DND-41 (cell line): ENCODE measurements around the gene ESRRA.

Experiments used
- ATAC-seq: fragments of 200-7000 bp; cut with Tn5 transposase; 3 replicates; pipeline ENCODE4 v1.9.1; 2021; ENCODE audit warnings: low read depth; ENCODE audit not compliant: insufficient read depth
- DNase-seq: peaks from one replicate; pipeline ENCODE4 v3.0.0-alpha.2; 2020
- H2AFZ ChIP-seq: 2 replicates; pipeline ENCODE4 v1.6.0; 2012; ENCODE audit warnings: low read depth, low read length
- H3K27ac ChIP-seq: 2 replicates; pipeline ENCODE4 v1.5.1; 2012; ENCODE audit warnings: low read length, inconsistent platforms
- H3K27me3 ChIP-seq: fragments of 200-600 bp; sonication (generic); 2 replicates; pipeline ENCODE4 v1.6.0; 2012; ENCODE audit warnings: low read length, mild to moderate bottlenecking, inconsistent platforms; ENCODE audit not compliant: insufficient read depth, poor library complexity
- H3K36me3 ChIP-seq: 2 replicates; pipeline ENCODE4 v1.5.1; 2012; ENCODE audit warnings: low read length, inconsistent platforms; ENCODE audit not compliant: insufficient read depth
- H3K4me1 ChIP-seq: 2 replicates; pipeline ENCODE4 v1.5.1; 2012; ENCODE audit warnings: mild to moderate bottlenecking, low read length; ENCODE audit not compliant: insufficient read depth
- H3K4me2 ChIP-seq: 2 replicates; pipeline ENCODE4 v1.6.0; 2012; ENCODE audit warnings: mild to moderate bottlenecking, moderate library complexity, low read length, inconsistent platforms; ENCODE audit not compliant: insufficient read depth
- H3K4me3 ChIP-seq, 2 experiments: fragments of 200-600 bp in 1 of 2; shearing (Covaris generic) in 1 of 2; 2 replicates each; pipeline ENCODE4 v1.5.1; 2012 to 2016; ENCODE audit warnings: inconsistent platforms in 2 of 2, low read length in 2 of 2, mild to moderate bottlenecking in 2 of 2, low read depth in 1 of 2, moderate library complexity in 1 of 2
- H3K79me2 ChIP-seq: 2 replicates; pipeline ENCODE4 v1.6.0; 2012; ENCODE audit warnings: low read length, inconsistent platforms; ENCODE audit not compliant: insufficient read depth
- H3K9ac ChIP-seq: 2 replicates; pipeline ENCODE4 v1.6.0; 2012; ENCODE audit warnings: low read depth, mild to moderate bottlenecking, inconsistent platforms, low read length, moderate library complexity
- H3K9me3 ChIP-seq: 2 replicates; pipeline ENCODE4 v1.5.1; 2012; ENCODE audit warnings: low read length, moderate library complexity, mild to moderate bottlenecking, inconsistent platforms; ENCODE audit not compliant: insufficient read depth, severe bottlenecking
- H4K20me1 ChIP-seq: 2 replicates; pipeline ENCODE4 v1.6.0; 2012; ENCODE audit warnings: low read length; ENCODE audit not compliant: insufficient read depth
- EZH2 ChIP-seq: IDR thresholded peaks from 3 replicates; pipeline ENCODE4 v1.6.1; 2012; ENCODE audit warnings: borderline replicate concordance, low read depth, mild to moderate bottlenecking, moderate library complexity, low read length, inconsistent platforms; ENCODE audit not compliant: severe bottlenecking
- TF ChIP-seq, protein P1 (sequence below): IDR thresholded peaks from 2 replicates; pipeline ENCODE4 v1.5.1; 2012; ENCODE audit warnings: borderline replicate concordance, low read length, moderate library complexity, mild to moderate bottlenecking; ENCODE audit not compliant: poor library complexity, severe bottlenecking; ENCODE audit errors: extremely low read depth

The ESRRA gene

DNA sequence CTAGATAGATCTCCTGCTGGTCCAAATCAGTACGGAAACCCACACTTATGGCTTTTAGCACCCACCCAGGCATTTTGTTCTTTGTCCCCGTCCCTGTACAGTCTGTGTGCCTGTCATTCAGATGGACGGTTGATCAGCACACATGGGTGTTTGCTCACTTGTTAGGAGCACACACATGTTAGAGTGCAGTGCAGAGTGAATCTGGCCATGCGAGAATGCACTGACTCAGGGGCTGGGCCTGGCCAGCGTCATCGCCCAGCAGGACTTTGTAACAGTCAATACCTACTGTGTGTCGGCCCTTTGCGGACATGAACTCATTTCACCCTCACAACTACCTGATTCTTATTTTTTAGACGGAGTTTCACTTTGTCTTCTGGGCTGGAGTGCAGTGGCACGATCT lies 57.0 kb downstream of the ESRRA start:
- DNase-seq (no peak), ATAC-seq (no peak)
- Histone ChIP-seq H3K79me2 (peaks cover 23% of the 10 kb centered on the region), H3K27me3 (no peaks in the 10 kb centered on the region), H3K9ac (no peak overlapping the region), H3K4me2 (no peak overlapping the region), H2AFZ (no peak overlapping the region), H3K4me3 (no peak overlapping the region), H3K27ac (no peak overlapping the region), H4K20me1 (peaks cover 6% of the 10 kb centered on the region; the same call in 1 of the 2 replicates), H3K4me1 (peaks cover 26% of the 10 kb centered on the region), H3K9me3 (no peaks in the 10 kb centered on the region), H3K36me3 (peaks cover 60% of the 10 kb centered on the region)
- TF ChIP-seq, protein P1, sequence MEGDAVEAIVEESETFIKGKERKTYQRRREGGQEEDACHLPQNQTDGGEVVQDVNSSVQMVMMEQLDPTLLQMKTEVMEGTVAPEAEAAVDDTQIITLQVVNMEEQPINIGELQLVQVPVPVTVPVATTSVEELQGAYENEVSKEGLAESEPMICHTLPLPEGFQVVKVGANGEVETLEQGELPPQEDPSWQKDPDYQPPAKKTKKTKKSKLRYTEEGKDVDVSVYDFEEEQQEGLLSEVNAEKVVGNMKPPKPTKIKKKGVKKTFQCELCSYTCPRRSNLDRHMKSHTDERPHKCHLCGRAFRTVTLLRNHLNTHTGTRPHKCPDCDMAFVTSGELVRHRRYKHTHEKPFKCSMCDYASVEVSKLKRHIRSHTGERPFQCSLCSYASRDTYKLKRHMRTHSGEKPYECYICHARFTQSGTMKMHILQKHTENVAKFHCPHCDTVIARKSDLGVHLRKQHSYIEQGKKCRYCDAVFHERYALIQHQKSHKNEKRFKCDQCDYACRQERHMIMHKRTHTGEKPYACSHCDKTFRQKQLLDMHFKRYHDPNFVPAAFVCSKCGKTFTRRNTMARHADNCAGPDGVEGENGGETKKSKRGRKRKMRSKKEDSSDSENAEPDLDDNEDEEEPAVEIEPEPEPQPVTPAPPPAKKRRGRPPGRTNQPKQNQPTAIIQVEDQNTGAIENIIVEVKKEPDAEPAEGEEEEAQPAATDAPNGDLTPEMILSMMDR = no peak
- no peak for TF ChIP-seq EZH2

DNA sequence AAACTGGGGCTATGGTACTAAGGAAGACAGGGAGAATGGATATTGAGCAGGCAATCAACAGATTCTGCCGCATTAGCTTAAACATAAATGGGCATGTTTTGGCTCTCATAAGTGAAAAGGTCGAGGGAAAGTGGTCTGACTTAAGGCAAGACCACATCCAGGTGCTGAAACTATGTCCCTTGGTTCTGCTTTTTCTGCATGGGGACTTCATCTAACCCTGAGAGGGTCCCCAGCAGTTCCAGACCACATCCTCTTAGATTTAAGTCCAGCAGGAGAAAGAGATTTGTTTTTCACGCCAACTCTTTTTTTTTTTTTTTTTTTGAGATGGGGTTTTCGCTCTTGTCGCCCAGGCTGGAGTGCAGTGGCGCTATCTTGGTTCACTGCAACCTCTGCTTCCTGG lies 59.1 kb downstream of the ESRRA start:
- H3K79me2 ChIP-seq = peaks cover 10% of the 10 kb centered on the region
- H3K4me3 ChIP-seq = no peak overlapping the region
- no peak for DNase-seq
- H3K9ac ChIP-seq = no peak overlapping the region
- no peak overlapping the region for H3K4me2 ChIP-seq
- no peaks in the 10 kb centered on the region for H3K9me3 ChIP-seq
- H2AFZ ChIP-seq = no peak overlapping the region
- no peaks in the 10 kb centered on the region for H3K27me3 ChIP-seq
- peaks cover 74% of the 10 kb centered on the region for H3K36me3 ChIP-seq
- H3K4me1 ChIP-seq = peaks cover 11% of the 10 kb centered on the region
- H4K20me1 ChIP-seq = peaks cover 6% of the 10 kb centered on the region; the same call in 1 of the 2 replicates
- no peak for TF ChIP-seq EZH2
- TF ChIP-seq, protein P1 = no peak
- H3K27ac ChIP-seq = no peak overlapping the region
- ATAC-seq = no peak

GRCh38 chr11:64364911-64365310 lies 59.6 kb downstream of the ESRRA start:
- no peaks in the 10 kb centered on the region for H3K27me3 ChIP-seq
- H3K36me3 ChIP-seq = peaks cover 78% of the 10 kb centered on the region

More at GRCh38 chr11:64364911-64365310, 59.6 kb downstream of the ESRRA start:
- H3K4me2 ChIP-seq = no peak overlapping the region
- no peak overlapping the region for H2AFZ ChIP-seq
- no peak overlapping the region for H3K4me3 ChIP-seq
- TF ChIP-seq EZH2 = no peak
- TF ChIP-seq, protein P1 = no peak
- no peaks in the 10 kb centered on the region for H3K9me3 ChIP-seq
- DNase-seq (no peak), ATAC-seq (no peak)
- peaks cover 6% of the 10 kb centered on the region; the same call in 1 of the 2 replicates for H4K20me1 ChIP-seq
- H3K4me1 ChIP-seq = peaks cover 7% of the 10 kb centered on the region
- H3K9ac ChIP-seq = no peak overlapping the region
- peaks cover 6% of the 10 kb centered on the region; the same call in 1 of the 2 replicates for H3K79me2 ChIP-seq
- H3K27ac ChIP-seq = no peak overlapping the region
